Breast epithelium (tissue), 4 donors: Measurements from ENCODE around the gene SYDE2. TPM values are rescaled to one million over a fixed set of nuclear protein-coding genes. Genes with fewer than 3 reads are reported as not detected.

Experiments
- DNase-seq, 2 donors: peaks; one replicate each; pipeline ENCODE4 v3.0.0-alpha.2; 2019; ENCODE audit warnings: low spot score in 2 of 2
- H3K27ac ChIP-seq, 2 donors: fragments of 200-600 bp; sonication (generic) in 1 of 2; one replicate each; pipeline ENCODE4 v1.5.1; 2016 to 2019; ENCODE audit warnings: mild to moderate bottlenecking in 1 of 2
- H3K27me3 ChIP-seq, 2 donors: fragments of 200-600 bp; sonication (generic) in 1 of 2; one replicate each; pipeline versions ENCODE4 v1.5.1 to v1.6.0; 2017 to 2019; ENCODE audit warnings: control low read depth in 1 of 2, mild to moderate bottlenecking in 1 of 2
- H3K36me3 ChIP-seq: fragments of 200-600 bp; one replicate; pipeline ENCODE4 v1.5.1; 2019
- H3K4me1 ChIP-seq, 2 donors: fragments of 200-600 bp; sonication (generic); one replicate each; pipeline ENCODE4 v1.5.1; 2016 to 2019; ENCODE audit warnings: control low read depth in 1 of 2
- H3K4me3 ChIP-seq, 3 donors: fragments of 200-600 bp; sonication (generic); 1 replicate in 2 of 3; 2 replicates in 1 of 3; pipeline ENCODE4 v1.5.1; 2016 to 2019; ENCODE audit warnings: mild to moderate bottlenecking in 3 of 3, moderate library complexity in 2 of 3
- H3K9me3 ChIP-seq, 2 donors: fragments of 200-600 bp; sonication (generic) in 1 of 2; one replicate each; pipeline ENCODE4 v1.5.1; 2016 to 2019; ENCODE audit warnings: control low read depth in 1 of 2
- POLR2A ChIP-seq: fragments of 450-650 bp; IDR thresholded peaks from one replicate; pipeline ENCODE4 v1.6.1; 2016; ENCODE audit warnings: antibody characterized with exemption, mild to moderate bottlenecking, moderate library complexity
- POLR2AphosphoS5 ChIP-seq, 3 donors: sonication (generic); formaldehyde crosslinking; IDR thresholded peaks; one replicate each; pipeline ENCODE4 v1.6.1; 2017; ENCODE audit warnings: antibody characterized with exemption in 3 of 3
- intact Hi-C: fragments of 100-400 bp; cut with DNase I; formaldehyde crosslinking; loops from one replicate; pipeline ENCODE4 v1.15.1; 2023; ENCODE audit warnings: low total_unique reads
- total RNA-seq, 3 donors: library from RNA; depleted of rRNA; stranded (reverse); fragments of >200 nt; gene quantifications; one replicate each; pipeline ENCODE4 v1.1.0, GENCODE V29; 2016
- TF ChIP-seq, protein P1 (sequence below), 3 donors: fragments of 450-650 bp; IDR thresholded peaks; one replicate each; pipeline ENCODE4 v1.5.1; 2016 to 2017; ENCODE audit warnings: antibody characterized with exemption in 3 of 3, mild to moderate bottlenecking in 3 of 3, moderate library complexity in 3 of 3

SYDE2 gene
- total RNA-seq, 3 donors from 2014 or later: 10.6 to 26.5 (median 15.4) TPM

DNA sequence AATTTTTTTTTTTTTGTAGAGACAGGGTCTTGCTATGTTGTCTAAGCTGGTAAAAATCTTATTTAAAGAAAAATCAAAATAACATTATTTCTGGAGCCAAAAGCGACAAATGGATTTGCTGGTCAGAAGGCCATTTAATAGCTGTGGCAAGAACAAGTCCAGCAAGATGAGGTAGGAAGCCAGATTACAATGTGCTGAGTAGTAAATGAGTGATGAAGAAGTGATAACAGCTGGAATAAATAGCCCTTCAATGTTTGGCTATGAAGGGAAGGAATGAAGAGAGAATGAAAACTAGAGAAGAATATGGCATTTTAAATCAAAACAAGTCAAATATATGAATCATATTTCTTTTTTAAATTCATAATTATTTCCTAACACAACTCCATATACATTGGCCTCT is 34.5 kb downstream of the SYDE2 start:
- intact Hi-C loops: no loop called here
- no peak for TF ChIP-seq POLR2AphosphoS5 (IDR thresholded peaks at IDR 0.05)
- TF ChIP-seq, protein P1, sequence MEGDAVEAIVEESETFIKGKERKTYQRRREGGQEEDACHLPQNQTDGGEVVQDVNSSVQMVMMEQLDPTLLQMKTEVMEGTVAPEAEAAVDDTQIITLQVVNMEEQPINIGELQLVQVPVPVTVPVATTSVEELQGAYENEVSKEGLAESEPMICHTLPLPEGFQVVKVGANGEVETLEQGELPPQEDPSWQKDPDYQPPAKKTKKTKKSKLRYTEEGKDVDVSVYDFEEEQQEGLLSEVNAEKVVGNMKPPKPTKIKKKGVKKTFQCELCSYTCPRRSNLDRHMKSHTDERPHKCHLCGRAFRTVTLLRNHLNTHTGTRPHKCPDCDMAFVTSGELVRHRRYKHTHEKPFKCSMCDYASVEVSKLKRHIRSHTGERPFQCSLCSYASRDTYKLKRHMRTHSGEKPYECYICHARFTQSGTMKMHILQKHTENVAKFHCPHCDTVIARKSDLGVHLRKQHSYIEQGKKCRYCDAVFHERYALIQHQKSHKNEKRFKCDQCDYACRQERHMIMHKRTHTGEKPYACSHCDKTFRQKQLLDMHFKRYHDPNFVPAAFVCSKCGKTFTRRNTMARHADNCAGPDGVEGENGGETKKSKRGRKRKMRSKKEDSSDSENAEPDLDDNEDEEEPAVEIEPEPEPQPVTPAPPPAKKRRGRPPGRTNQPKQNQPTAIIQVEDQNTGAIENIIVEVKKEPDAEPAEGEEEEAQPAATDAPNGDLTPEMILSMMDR (IDR thresholded peaks at IDR 0.05): no peak
- Histone ChIP-seq H3K27me3 (no peaks in the 10 kb centered on the region), H3K36me3 (no peaks in the 10 kb centered on the region), H3K27ac (no peak overlapping the region), H3K9me3 (no peaks in the 10 kb centered on the region), H3K4me3 (no peak overlapping the region), H3K4me1 (no peaks in the 10 kb centered on the region)
- DNase-seq: no peak

DNA sequence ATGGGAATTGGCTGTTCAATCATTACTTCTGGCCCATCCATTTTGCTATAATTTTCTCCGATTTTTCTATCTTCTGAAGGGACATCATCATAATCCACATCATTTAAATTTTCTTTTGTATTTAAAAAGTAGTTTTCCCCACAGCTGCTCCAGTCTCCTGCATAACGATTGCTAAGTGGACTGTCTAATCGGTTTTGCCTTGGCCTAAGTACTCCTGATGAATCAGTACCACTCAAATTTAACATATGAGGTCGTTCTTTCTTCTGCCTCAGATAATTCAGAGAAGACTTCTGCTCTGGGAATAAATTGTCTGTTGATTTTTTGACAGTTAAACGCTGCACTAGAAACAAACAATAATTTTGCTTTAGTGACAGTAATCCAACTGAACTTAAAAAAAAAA is 41.9 kb downstream of the SYDE2 start:
- H3K27me3 ChIP-seq: no peaks in the 10 kb centered on the region
- H3K27ac ChIP-seq: no peak overlapping the region
- DNase-seq: no peak
- H3K4me1 ChIP-seq: no peaks in the 10 kb centered on the region
- H3K4me3 ChIP-seq: no peak overlapping the region
- TF ChIP-seq POLR2AphosphoS5 (IDR thresholded peaks at IDR 0.05) (no peak), POLR2A (no peak)
- TF ChIP-seq, protein P1 (IDR thresholded peaks at IDR 0.05): no peak
- intact Hi-C loops: no loop called here
- H3K9me3 ChIP-seq: no peaks in the 10 kb centered on the region
- no peaks in the 10 kb centered on the region for H3K36me3 ChIP-seq

DNA sequence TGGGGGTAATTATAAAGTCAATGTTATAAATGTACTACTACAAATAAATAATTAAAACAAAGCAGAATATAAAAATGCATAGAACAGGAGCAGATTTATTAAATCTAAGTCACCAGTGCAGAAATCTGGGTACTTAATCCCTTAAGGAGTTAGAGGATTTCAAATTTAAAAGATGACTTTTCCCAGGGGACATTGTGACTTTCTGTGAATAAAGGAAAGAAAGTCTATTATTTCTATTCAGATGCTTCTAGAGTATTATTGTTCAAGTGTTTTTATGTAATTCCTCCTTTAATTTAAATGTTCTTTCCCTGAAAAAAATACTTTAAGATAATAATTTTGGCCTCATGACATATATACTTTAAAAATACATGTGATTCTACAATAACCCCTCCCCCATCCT is 43.4 kb downstream of the SYDE2 start:
- no peak overlapping the region for H3K27ac ChIP-seq
- no peaks in the 10 kb centered on the region for H3K27me3 ChIP-seq
- H3K4me1 ChIP-seq: no peaks in the 10 kb centered on the region
- intact Hi-C loops: no loop called here
- no peaks in the 10 kb centered on the region for H3K36me3 ChIP-seq
- no peak for DNase-seq
- TF ChIP-seq POLR2A (no peak), POLR2AphosphoS5 (IDR thresholded peaks at IDR 0.05) (no peak)
- TF ChIP-seq, protein P1 (IDR thresholded peaks at IDR 0.05): no peak
- H3K4me3 ChIP-seq: no peak overlapping the region
- no peaks in the 10 kb centered on the region for H3K9me3 ChIP-seq

DNA sequence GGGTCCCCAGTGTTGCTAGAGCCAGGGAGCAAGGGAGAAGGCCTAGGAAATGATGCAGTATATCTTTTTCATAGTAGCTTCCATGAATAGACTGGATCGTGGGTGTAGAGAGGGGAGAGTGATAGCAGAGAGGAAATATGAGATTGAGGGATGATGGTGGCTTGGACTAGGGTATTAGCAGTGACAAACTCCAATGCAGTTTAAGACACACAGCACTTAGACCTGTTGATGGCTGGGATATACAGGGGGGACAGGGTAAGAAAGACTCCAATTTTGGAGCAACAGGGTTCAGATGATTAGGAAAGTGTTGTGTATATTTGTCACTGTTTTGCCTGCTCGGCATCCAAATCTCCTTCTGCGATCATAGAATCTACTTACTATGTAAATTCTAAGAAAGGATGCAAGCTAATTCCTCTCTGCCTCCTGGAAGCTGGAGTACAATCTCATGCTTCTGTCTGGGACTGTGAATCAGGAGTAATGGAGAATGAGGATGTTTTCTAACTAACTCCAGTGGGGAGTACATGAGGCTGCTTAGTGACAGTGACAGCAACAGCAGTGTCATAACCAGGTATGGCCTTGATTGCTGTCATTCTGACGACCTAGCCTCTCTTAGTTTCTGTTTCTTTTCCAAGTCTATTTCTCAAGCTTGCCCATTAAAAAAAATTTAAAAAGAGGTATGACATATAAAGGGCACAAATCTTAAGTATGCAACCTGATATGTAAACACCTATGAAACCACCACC is 47.5 kb downstream of the SYDE2 start:
- intact Hi-C loops: no loop called here
- no peaks in the 10 kb centered on the region for H3K36me3 ChIP-seq
- H3K4me3 ChIP-seq: no peak overlapping the region
- DNase-seq: no peak
- no peak overlapping the region for H3K27ac ChIP-seq
- H3K4me1 ChIP-seq: no peaks in the 10 kb centered on the region
- H3K27me3 ChIP-seq: no peaks in the 10 kb centered on the region
- no peaks in the 10 kb centered on the region for H3K9me3 ChIP-seq
- no peak for TF ChIP-seq POLR2A

DNA sequence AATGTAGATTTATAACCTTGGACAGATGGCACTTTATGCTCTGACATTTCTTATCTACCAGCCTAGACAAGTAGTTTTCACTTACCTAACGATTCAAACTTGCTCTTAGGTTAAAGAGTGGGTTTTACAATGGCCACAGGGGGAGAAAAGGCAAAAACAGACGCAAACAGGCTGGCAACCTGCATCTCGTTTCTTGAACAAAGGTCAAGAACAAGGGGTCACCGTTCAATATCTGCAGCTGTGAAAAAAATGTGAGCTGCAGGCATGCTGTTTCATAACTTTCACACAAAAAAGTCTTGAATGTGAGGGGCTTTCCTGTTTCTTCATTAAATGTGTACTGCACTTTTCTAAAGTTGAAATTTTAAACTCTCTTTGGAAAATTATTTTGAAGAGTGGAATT is 49.4 kb downstream of the SYDE2 start:
- no peaks in the 10 kb centered on the region for H3K27me3 ChIP-seq
- no peak overlapping the region for H3K27ac ChIP-seq
- no peaks in the 10 kb centered on the region for H3K4me1 ChIP-seq
- DNase-seq: no peak
- TF ChIP-seq POLR2AphosphoS5 (IDR thresholded peaks at IDR 0.05): no peak
- no peak for TF ChIP-seq POLR2A
- TF ChIP-seq, protein P1 (IDR thresholded peaks at IDR 0.05): no peak
- no peak overlapping the region for H3K4me3 ChIP-seq
- intact Hi-C loops: no loop called here
- H3K36me3 ChIP-seq: no peaks in the 10 kb centered on the region
- H3K9me3 ChIP-seq: no peaks in the 10 kb centered on the region

DNA sequence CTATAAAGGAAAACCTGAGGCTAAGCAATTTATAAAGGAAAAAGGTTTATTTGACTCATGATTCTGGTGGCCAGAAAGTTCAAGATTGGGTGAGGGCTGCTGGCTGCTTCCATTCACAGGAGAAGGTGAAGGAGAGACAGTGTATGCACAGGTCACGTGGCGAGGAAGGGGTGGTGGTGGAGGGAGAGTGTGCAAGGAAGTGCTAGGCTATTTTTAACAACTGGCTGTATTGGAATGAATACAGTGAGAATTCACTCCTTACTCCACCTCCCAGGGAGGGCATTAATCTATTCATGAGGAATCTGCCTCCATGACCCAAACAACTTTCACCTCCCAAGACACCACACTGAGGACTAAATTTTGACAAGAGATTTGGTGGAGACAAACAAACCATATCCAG is 51.0 kb downstream of the SYDE2 start:
- Histone ChIP-seq H3K27me3 (no peaks in the 10 kb centered on the region), H3K9me3 (no peaks in the 10 kb centered on the region), H3K4me1 (no peaks in the 10 kb centered on the region), H3K4me3 (no peak overlapping the region), H3K27ac (no peak overlapping the region), H3K36me3 (no peaks in the 10 kb centered on the region)
- no peak for TF ChIP-seq POLR2A
- no peak for TF ChIP-seq POLR2AphosphoS5 (IDR thresholded peaks at IDR 0.05)
- TF ChIP-seq, protein P1 (IDR thresholded peaks at IDR 0.05): no peak
- intact Hi-C loops: no loop called here
- no peak for DNase-seq
